ENCODE data around the gene TMEM179. TPM values are rescaled to one million over a fixed set of nuclear protein-coding genes. Genes with fewer than 3 reads are reported as not detected.

TMEM179 gene
- total RNA-seq, 1 experiment from 2014 or later, result 11.4 TPM

- no peaks in the 10 kb centered on the region for H4K20me1 ChIP-seq (ENCODE audit: control insufficient read depth, insufficient read depth, insufficient read length)
- no peak overlapping the region for H2AK5ac ChIP-seq (ENCODE audit: insufficient read length, low read length)
- no peak overlapping the region for H3K18ac ChIP-seq (ENCODE audit: insufficient read length, low read depth, low read length)
- H3K4me1 Mint-ChIP-seq, result peaks cover 0 to 5% of the 10 kb centered on the region in 2 experiments; a peak in 1 of 4 replicates
- no peak overlapping the region for H3K4me2 ChIP-seq (ENCODE audit: insufficient read depth, insufficient read length, low read length)
- H3K9me3 Mint-ChIP-seq, result no peaks in the 10 kb centered on the region; a peak in 1 of 5 replicates
- H2BK15ac ChIP-seq (ENCODE audit: low read depth, low read length), result no peak overlapping the region
- H3K27me3 ChIP-seq (ENCODE audit: insufficient read depth, low read length), result no peaks in the 10 kb centered on the region
- H3K4ac ChIP-seq (ENCODE audit: low read depth, low read length), result no peak overlapping the region
- H3K36me3 Mint-ChIP-seq (ENCODE audit: insufficient read depth in 1 of 3, low read depth in 3 of 3), result no peaks in the 10 kb centered on the region
- H4K8ac ChIP-seq (replicated peaks; ENCODE audit: insufficient read length, low read depth, low read length), result no peak overlapping the region
- no peak overlapping the region for H3K4me3 Mint-ChIP-seq
- no peak overlapping the region for H2BK20ac ChIP-seq (ENCODE audit: low read depth, low read length, poor library complexity, severe bottlenecking)
- no peaks in the 10 kb centered on the region for H3K4me1 ChIP-seq (ENCODE audit: insufficient read depth, low read length)
- no peaks in the 10 kb centered on the region for H3K9me3 ChIP-seq (ENCODE audit: control insufficient read depth, low read depth, low read length)
- no peak overlapping the region for H3K27ac ChIP-seq (ENCODE audit: insufficient read length, low read depth, low read length)
- H3K27ac Mint-ChIP-seq, result no peak overlapping the region
- TF ChIP-seq CTCF (conservative IDR thresholded peaks at IDR 0.05), result no peak
- H3K23me2 ChIP-seq (ENCODE audit: insufficient read length, low read depth, low read length, poor library complexity, severe bottlenecking), result no peaks in the 10 kb centered on the region
- no peak overlapping the region for H2AFZ ChIP-seq (ENCODE audit: low read length)
- H4K5ac ChIP-seq (ENCODE audit: insufficient read length, low read depth, low read length), result no peak overlapping the region
- H3K79me2 ChIP-seq (ENCODE audit: insufficient read depth, low read length), result no peaks in the 10 kb centered on the region
- no peaks in the 10 kb centered on the region for H3K79me1 ChIP-seq (ENCODE audit: insufficient read depth, low read depth, low read length, poor library complexity, severe bottlenecking)
- H3K56ac ChIP-seq (ENCODE audit: insufficient read length, low read depth, low read length), result no peak overlapping the region
- WGBS (ENCODE audit: extremely low coverage, insufficient read length, low lambda C conversion rate), result no CpG with 5 or more reads among the region's 30 CpGs
- no peak overlapping the region for H4K91ac ChIP-seq (ENCODE audit: insufficient read length, low read depth, low read length)
- H2BK120ac ChIP-seq (ENCODE audit: low read depth, low read length, poor library complexity, severe bottlenecking), result no peak overlapping the region
- H2BK12ac ChIP-seq (ENCODE audit: insufficient read length, low read depth, low read length), result no peak overlapping the region
- H3K14ac ChIP-seq (ENCODE audit: insufficient read depth, low read length), result no peak overlapping the region
- H3K23ac ChIP-seq (ENCODE audit: insufficient read length, low read depth, low read length), result no peak overlapping the region
- DNase-seq, result no peak
- H3K27me3 Mint-ChIP-seq (ENCODE audit: low read depth), result peaks cover 6% of the 10 kb centered on the region
- H2BK5ac ChIP-seq (ENCODE audit: insufficient read length, low read length), result no peak overlapping the region
- H3K9ac ChIP-seq (ENCODE audit: extremely low read depth, insufficient read length, low read length), result no peak overlapping the region
- no peak overlapping the region for H3T11ph ChIP-seq (ENCODE audit: low read length)
Measured at GRCh38 chr14:104564744-104565679, 39.6 kb downstream of the TMEM179 start.

Data from H9 (cell line).